HCT116 (cell line): ENCODE results near the gene LRFN2.

Experiments
- ELF1 ChIP-seq: IDR thresholded peaks from 2 replicates; pipeline ENCODE4 v1.6.1; 2012; ENCODE audit warnings: low read depth, borderline replicate concordance
- JUND ChIP-seq: IDR thresholded peaks from 2 replicates; pipeline ENCODE4 v1.6.1; 2012
- POLR2A ChIP-seq: IDR thresholded peaks from 2 replicates; pipeline ENCODE4 v1.7.0; 2011; ENCODE audit warnings: borderline replicate concordance; ENCODE audit not compliant: insufficient read depth, insufficient read length; ENCODE audit errors: extremely low read depth
- SP1 ChIP-seq: IDR thresholded peaks from 2 replicates; pipeline ENCODE4 v1.6.1; 2012; ENCODE audit warnings: low read depth
- TF ChIP-seq, protein P1 (sequence below): IDR thresholded peaks from 2 replicates; pipeline ENCODE4 v1.6.1; 2012; ENCODE audit warnings: low read depth

DNA sequence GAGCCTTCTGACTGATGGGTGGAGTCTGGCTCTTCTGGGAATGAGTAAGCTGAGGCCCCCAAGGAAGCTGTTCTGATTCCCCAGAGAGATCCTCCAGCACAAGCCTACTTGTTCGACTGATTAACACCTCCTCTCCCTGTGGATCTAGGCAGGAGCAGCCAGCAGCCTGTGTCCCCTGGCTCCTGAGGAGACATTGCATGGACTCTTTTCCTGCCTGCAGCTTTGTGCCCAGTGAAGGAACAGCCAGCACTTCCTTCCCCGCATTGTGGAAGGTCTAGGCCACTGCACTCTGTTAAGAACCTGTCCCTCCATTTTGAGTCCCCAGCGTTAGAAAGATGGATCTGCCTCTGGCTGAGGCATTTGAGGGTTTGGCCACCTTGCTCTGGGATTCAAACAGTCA lies 29.1 kb downstream of the LRFN2 start:
- no peak for TF ChIP-seq ELF1
- no peak for TF ChIP-seq JUND
- no peak for TF ChIP-seq SP1
- no peak for TF ChIP-seq POLR2A
- TF ChIP-seq, protein P1, sequence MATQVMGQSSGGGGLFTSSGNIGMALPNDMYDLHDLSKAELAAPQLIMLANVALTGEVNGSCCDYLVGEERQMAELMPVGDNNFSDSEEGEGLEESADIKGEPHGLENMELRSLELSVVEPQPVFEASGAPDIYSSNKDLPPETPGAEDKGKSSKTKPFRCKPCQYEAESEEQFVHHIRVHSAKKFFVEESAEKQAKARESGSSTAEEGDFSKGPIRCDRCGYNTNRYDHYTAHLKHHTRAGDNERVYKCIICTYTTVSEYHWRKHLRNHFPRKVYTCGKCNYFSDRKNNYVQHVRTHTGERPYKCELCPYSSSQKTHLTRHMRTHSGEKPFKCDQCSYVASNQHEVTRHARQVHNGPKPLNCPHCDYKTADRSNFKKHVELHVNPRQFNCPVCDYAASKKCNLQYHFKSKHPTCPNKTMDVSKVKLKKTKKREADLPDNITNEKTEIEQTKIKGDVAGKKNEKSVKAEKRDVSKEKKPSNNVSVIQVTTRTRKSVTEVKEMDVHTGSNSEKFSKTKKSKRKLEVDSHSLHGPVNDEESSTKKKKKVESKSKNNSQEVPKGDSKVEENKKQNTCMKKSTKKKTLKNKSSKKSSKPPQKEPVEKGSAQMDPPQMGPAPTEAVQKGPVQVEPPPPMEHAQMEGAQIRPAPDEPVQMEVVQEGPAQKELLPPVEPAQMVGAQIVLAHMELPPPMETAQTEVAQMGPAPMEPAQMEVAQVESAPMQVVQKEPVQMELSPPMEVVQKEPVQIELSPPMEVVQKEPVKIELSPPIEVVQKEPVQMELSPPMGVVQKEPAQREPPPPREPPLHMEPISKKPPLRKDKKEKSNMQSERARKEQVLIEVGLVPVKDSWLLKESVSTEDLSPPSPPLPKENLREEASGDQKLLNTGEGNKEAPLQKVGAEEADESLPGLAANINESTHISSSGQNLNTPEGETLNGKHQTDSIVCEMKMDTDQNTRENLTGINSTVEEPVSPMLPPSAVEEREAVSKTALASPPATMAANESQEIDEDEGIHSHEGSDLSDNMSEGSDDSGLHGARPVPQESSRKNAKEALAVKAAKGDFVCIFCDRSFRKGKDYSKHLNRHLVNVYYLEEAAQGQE = no peak
